Activated CD8-positive, alpha-beta memory T cell treated with anti-CD3 and anti-CD28 coated beads for 48 hours (primary cell): ENCODE measurements around the gene ATP1A4.

ENCODE experiments used
- DNase-seq, 3 experiments: peaks; one replicate each; pipeline ENCODE4 v3.0.0-alpha.2; 2020; ENCODE audit warnings: low read depth in 2 of 3, low spot score in 2 of 3

The ATP1A4 gene

GRCh38 chr1:160225345-160225744, 73.9 kb downstream of the ATP1A4 start:
- no peak for DNase-seq

- no peak for DNase-seq
Measured at GRCh38 chr1:160226623-160227022, 75.2 kb downstream of the ATP1A4 start.

GRCh38 chr1:160227034-160227433, 75.6 kb downstream of the ATP1A4 start:
- no peak for DNase-seq

- no peak for DNase-seq
Measured at GRCh38 chr1:160227561-160227960, 76.2 kb downstream of the ATP1A4 start.

GRCh38 chr1:160228431-160228830, 77.0 kb downstream of the ATP1A4 start:
- no peak for DNase-seq

- DNase-seq = no peak
Measured at GRCh38 chr1:160232911-160233310, 81.5 kb downstream of the ATP1A4 start.
